ENCODE results near the gene JAKMIP1.
"Not testable (repeated sequence)": the region's sequence is repeated elsewhere in the genome, so short reads cannot be mapped to it uniquely, and the experiment has no call there.

Gene JAKMIP1

DNA sequence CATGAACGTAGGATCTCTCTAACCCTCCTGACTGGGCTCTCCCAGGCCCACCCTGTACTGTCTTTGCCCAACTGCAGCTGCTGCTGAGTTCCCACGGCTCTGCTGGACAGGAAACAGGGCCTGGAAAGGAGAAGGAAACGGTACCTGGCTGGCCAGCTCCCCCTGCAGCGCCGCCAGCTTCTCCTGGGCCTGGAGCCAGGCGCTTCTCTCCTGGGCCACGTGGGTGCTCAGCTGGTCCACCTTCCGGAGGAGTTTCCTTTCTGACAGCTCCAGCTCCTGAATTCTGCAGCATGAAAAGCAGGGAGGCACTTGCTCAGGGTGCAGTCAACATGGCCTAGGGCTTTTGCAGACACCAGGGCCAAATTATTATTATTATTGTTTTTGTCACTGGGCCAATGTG is 188.7 kb downstream of the JAKMIP1 start:
- no peaks in the 10 kb centered on the region for H3K36me3 ChIP-seq (replicated peaks)
- no peak for DNase-seq (ENCODE audit: low spot score in 2 of 2)
- no peaks in the 10 kb centered on the region for H3K4me1 ChIP-seq
- H3K27me3 ChIP-seq (ENCODE audit: low read depth) = no peaks in the 10 kb centered on the region
- no peak overlapping the region for H3K4me3 ChIP-seq
- in situ Hi-C loops (cut with MboI; ENCODE audit: low sequenced_read_pairs) = no loop called here
- H3K9me3 ChIP-seq = no peaks in the 10 kb centered on the region

DNA sequence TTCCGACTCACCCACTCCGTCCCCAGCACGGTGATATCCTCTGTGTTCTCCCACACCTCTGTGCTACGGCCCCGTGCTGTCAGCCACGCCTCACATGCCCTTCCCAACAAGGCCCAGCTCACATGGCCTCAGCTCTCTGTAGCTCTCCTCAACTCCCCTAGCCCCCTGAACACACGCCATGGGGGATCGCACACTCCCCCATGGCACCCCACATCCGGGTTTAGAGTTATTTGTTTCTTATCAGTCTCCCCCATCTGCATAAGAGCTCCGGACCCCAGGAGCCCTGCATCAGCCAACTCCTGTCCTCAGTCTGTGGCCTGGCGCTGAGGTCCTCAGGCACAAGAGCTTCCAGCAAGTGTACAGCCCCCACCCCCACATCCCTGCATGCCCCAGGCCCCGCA is 189.1 kb downstream of the JAKMIP1 start:
- Histone ChIP-seq H3K4me3 (no peak overlapping the region), H3K4me1 (no peaks in the 10 kb centered on the region), H3K27me3 (ENCODE audit: low read depth) (no peaks in the 10 kb centered on the region), H3K36me3 (replicated peaks) (no peaks in the 10 kb centered on the region), H3K9me3 (no peaks in the 10 kb centered on the region)
- in situ Hi-C loops (cut with MboI; ENCODE audit: low sequenced_read_pairs) = no loop called here
- no peak for DNase-seq (ENCODE audit: low spot score in 2 of 2)

DNA sequence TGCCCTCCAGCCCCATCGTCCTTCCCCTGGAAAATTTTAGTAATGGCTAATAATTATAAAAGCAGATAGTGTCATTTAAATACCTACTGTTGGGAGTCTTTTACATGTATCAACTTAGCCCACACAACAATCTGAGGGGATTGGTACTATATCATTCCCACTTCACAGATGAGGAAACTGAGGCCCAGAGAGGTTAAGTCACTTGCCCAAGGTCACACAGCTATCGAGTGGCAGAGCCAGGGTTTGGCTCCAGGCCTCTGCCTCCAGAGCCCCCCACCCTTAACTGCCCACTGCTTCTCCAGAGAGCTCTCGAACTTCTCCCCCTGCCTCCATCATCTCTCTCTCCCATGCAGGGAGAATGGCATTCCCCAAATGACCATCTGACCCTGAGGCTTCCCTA is 189.6 kb downstream of the JAKMIP1 start:
- H3K9me3 ChIP-seq = no peaks in the 10 kb centered on the region
- DNase-seq (ENCODE audit: low spot score in 2 of 2) = no peak
- H3K4me3 ChIP-seq = no peak overlapping the region
- no peaks in the 10 kb centered on the region for H3K27me3 ChIP-seq (ENCODE audit: low read depth)
- H3K4me1 ChIP-seq = no peaks in the 10 kb centered on the region
- in situ Hi-C loops (cut with MboI; ENCODE audit: low sequenced_read_pairs) = no loop called here
- no peaks in the 10 kb centered on the region for H3K36me3 ChIP-seq (replicated peaks)

DNA sequence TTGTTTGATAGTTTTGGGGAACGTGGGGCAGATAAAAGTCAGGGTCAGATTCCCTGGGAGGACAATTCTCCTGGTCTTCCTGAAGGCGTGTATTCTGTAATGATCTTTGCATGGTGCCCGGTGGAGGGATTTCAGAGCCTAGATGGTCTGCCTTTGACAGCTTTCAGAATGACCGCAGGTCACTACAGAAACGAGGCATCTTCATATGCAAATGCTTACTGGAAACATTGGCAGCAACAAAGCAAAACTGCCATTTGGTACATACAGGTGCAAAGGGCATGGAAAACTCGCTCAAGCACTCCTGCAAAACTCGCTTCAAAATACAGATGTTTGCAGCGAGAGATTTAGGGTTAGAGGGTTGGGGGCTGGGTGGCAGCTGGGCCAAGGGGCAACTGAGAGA is 190.9 kb downstream of the JAKMIP1 start:
- H3K4me1 ChIP-seq = no peaks in the 10 kb centered on the region
- H3K4me3 ChIP-seq = no peak overlapping the region
- in situ Hi-C loops (cut with MboI; ENCODE audit: low sequenced_read_pairs) = no loop called here
- H3K27me3 ChIP-seq (ENCODE audit: low read depth) = no peaks in the 10 kb centered on the region
- no peak for DNase-seq (ENCODE audit: low spot score in 2 of 2)
- no peaks in the 10 kb centered on the region for H3K9me3 ChIP-seq
- no peaks in the 10 kb centered on the region for H3K36me3 ChIP-seq (replicated peaks)

DNA sequence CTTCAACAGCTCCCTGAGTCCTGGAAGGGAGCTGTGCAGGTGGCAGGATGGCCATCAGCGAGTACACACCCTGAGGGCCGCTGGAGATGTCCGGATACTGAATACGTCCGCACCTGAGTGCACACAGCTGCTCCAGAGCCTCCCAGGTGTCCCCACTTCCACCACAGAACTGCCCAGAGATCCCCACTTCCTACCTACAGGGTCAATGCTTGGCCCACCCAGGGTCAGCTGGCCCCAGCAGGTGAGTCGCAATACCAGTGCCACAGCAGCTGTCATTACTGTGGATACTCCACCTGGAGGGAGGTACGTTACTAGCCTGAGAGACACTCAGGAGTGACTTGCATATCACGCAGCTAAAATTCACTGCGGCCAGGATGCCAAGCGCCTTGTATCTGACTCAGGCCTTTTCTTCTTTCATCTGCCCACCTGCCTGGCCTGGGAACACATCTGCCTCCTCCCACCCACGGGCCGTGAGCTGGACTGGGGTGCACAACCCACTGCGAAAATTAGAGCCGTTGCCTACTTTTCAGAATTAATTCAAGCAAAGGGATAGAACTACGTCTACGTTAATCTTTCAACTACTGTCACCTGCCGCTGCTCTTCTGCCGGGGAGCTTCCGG is 191.5 kb downstream of the JAKMIP1 start:
- DNase-seq (ENCODE audit: low spot score in 2 of 2) = no peak
- in situ Hi-C loops (cut with MboI; ENCODE audit: low sequenced_read_pairs) = no loop called here
- no peaks in the 10 kb centered on the region for H3K9me3 ChIP-seq
- no peaks in the 10 kb centered on the region for H3K36me3 ChIP-seq (replicated peaks)
- H3K4me1 ChIP-seq = no peaks in the 10 kb centered on the region
- no peak overlapping the region for H3K4me3 ChIP-seq
- H3K27me3 ChIP-seq (ENCODE audit: low read depth) = no peaks in the 10 kb centered on the region

DNA sequence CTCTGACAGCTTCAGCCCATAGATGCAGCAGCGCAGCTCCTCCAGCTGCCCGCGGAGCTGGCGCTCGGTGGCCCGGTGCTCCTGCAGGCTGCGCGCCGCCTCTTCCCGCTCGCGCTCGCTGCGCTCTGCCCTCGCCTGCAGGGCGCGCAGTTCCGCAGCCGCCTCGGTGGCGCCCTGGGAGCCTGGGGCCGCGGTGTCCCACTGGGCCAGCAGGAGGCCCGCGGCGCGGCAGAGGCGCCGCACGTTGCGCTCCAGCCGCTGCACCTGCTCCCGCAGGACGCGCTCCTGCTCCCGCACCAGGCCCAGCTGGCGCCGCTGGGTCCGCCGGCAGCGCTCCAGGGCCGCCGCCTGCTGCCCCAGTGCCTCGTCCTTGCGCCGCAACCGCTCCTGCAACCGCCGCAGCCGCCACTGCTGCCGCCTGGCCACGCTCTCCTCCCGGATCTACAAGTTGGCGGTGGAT is 192.2 kb downstream of the JAKMIP1 start:
- H3K4me3 ChIP-seq = no peak overlapping the region
- no peaks in the 10 kb centered on the region for H3K36me3 ChIP-seq (replicated peaks)
- no peaks in the 10 kb centered on the region for H3K27me3 ChIP-seq (ENCODE audit: low read depth)
- H3K4me1 ChIP-seq = no peaks in the 10 kb centered on the region
- no peak for DNase-seq (ENCODE audit: low spot score in 2 of 2)
- in situ Hi-C loops (cut with MboI; ENCODE audit: low sequenced_read_pairs) = no loop called here
- H3K9me3 ChIP-seq = no peaks in the 10 kb centered on the region

DNA sequence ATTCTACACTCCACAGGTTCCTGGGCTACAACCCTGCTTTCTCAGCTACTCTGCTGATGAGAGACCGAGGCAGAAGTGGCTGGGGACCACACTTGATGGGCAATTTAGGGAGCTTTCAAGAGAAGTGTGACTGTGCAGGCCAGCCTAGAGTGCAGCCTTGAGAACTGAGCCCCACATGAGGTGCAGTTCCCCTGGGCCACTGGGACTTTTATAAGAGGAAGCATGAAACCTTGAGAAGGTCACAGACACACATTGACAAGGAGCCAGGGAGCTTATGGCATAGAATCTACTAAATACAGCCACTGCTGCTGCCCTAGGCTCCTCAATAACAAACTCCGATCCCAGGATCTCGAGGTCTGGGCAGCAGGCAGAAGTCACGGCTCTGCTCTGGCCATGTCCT is 195.2 kb downstream of the JAKMIP1 start:
- Histone ChIP-seq H3K4me3 (no peak overlapping the region), H3K27me3 (ENCODE audit: low read depth) (peaks cover 7% of the 10 kb centered on the region; the same call in 1 of the 2 replicates), H3K9me3 (no peaks in the 10 kb centered on the region), H3K4me1 (no peaks in the 10 kb centered on the region), H3K36me3 (replicated peaks) (no peaks in the 10 kb centered on the region)
- DNase-seq (ENCODE audit: low spot score in 2 of 2) = no peak
- in situ Hi-C loops (cut with MboI; ENCODE audit: low sequenced_read_pairs) = no loop called here

DNA sequence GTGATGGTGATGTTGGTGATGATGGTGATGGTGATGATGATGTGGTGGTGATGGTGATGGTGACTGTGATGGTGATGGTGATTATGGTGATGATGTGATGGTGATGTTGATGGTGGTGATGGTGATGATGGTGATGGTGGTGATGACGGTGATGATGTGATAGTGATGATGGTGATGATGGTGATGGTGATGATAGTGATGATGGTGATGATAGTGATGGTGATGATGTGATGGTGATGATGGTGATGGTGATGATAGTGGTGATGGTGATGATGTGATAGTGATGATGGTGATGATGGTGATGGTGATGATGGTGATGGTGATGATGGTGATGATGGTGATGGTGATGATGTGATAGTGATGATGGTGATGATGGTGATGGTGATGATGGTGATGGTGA is 196.9 kb downstream of the JAKMIP1 start:
- H3K36me3 ChIP-seq (replicated peaks); DNase-seq (ENCODE audit: low spot score in 2 of 2); H3K4me1 ChIP-seq; H3K9me3 ChIP-seq; in situ Hi-C loops (cut with MboI; ENCODE audit: low sequenced_read_pairs); H3K4me3 ChIP-seq: not testable (repeated sequence)
- peaks cover 20% of the 10 kb centered on the region; the same call in 1 of the 2 replicates for H3K27me3 ChIP-seq (ENCODE audit: low read depth)

DNA sequence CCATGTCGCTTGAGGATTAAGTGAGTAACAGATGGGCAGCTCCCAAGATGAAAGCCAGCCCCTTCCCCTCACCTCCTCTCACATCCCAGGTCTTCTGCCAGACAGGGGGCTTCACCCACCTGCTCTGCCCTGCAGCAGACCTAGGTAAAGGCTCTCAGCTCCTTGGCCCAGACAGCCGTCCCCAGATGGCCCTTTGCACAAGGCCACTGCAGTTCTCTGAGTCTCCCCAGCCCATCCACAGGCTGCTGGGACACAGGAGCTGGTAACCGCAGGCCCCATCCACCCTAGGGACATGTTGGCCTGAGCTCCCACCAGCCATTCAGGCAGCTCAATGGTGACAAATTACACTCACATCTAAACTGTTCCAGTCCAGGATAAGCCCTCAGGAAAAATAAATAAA is 197.4 kb downstream of the JAKMIP1 start:
- no peaks in the 10 kb centered on the region for H3K9me3 ChIP-seq
- no peak for DNase-seq (ENCODE audit: low spot score in 2 of 2)
- peaks cover 20% of the 10 kb centered on the region for H3K27me3 ChIP-seq (ENCODE audit: low read depth)
- H3K36me3 ChIP-seq (replicated peaks) = no peaks in the 10 kb centered on the region
- in situ Hi-C loops (cut with MboI; ENCODE audit: low sequenced_read_pairs) = no loop called here
- no peak overlapping the region for H3K4me3 ChIP-seq
- H3K4me1 ChIP-seq = no peaks in the 10 kb centered on the region

DNA sequence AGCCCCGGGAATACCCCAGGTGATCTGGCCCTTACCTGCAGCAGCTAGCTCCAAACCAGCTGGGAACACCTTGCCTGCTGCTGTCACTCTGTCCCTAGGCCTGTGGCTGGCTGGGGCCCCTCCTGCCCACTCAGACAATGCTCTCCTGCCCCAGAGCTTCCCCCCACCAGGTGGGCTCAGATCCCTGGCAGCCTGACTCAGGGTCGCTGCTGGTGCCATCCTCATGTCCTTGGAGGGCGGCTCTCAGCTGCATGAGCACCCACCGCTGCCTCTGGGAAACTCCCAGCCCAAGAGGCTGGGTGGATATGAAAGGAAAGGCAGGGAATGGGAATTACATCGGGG is 197.9 kb downstream of the JAKMIP1 start:
- Histone ChIP-seq H3K9me3 (no peaks in the 10 kb centered on the region), H3K4me1 (no peaks in the 10 kb centered on the region), H3K36me3 (replicated peaks) (no peaks in the 10 kb centered on the region), H3K4me3 (no peak overlapping the region), H3K27me3 (ENCODE audit: low read depth) (peaks cover 20% of the 10 kb centered on the region)
- no peak for DNase-seq (ENCODE audit: low spot score in 2 of 2)
- in situ Hi-C loops (cut with MboI; ENCODE audit: low sequenced_read_pairs) = no loop called here

DNA sequence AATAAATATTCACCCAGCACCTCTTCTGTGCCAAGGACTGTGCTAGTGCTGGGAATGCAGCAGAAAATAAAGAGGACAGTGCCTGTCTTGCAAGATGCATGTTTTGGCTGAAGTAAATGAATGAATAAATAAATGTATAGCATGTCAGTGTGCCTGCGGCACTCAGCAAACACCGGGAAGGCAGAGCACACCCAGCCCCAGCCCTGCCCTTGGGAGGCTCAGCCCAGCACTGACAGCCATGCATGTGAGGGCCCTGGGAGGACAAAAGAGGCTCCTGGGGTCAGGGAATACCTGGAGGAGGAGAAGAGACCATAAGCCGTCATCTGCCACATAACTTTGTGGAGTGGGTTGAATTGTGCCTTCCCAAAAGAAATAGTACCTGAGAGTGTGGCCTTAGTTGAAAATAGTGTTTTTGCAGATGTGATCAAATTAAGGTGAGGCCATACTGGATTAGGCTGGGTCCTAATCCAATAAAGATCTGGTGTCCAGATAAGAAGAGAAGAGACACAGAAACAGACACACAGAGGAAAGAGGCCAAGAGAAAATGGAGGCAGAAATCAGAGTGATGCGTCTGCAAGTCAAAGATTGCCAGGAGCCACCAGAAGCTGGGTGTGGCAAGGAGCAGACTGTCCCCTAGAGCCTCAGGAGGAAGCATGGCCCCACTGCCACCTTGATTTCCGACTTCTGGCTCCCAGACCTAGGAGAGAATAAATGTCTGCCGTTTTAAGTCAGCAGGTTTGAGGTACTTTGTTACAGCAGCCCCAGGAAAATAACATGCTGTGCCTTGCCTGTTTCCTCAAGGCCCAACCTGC is 198.5 kb downstream of the JAKMIP1 start:
- H3K36me3 ChIP-seq (replicated peaks) = no peaks in the 10 kb centered on the region
- H3K27me3 ChIP-seq (ENCODE audit: low read depth) = peaks cover 20% of the 10 kb centered on the region
- DNase-seq (ENCODE audit: low spot score in 2 of 2) = no peak
- no peak overlapping the region for H3K4me3 ChIP-seq
- in situ Hi-C loops (cut with MboI; ENCODE audit: low sequenced_read_pairs) = no loop called here
- no peaks in the 10 kb centered on the region for H3K4me1 ChIP-seq
- no peaks in the 10 kb centered on the region for H3K9me3 ChIP-seq

DNA sequence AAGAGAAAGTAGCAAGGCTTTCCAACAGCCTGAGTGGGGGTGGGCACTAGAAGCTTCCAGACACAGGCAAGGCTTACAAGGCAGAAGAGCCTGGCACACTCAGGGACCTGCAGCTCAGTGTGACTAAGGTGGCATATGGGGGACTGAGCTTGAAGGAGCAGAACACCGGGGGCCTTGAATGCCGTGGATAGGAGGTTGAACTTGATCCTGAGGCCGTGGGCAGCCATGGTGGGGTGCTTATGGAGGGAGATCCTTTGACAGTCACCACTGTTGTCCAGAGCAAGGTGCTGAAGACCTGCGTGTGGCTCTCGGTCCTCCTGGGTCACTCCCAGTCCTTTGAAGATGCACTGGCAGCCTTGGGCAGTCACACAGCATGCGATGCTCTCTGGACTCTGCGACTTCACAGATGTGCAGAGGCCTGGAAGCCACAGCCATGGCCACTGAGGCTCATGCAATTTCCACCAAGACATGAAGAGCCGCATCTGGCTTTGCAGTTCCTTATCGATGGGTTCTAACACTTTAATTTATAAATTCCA is 200.5 kb downstream of the JAKMIP1 start:
- in situ Hi-C loops (cut with MboI; ENCODE audit: low sequenced_read_pairs) = loop anchor here (5.0 kb wide), 1 partner anchor 327 kb away; no protein-coding TSS in a partner anchor
- Histone ChIP-seq H3K27me3 (ENCODE audit: low read depth) (peaks cover 20% of the 10 kb centered on the region), H3K4me1 (no peaks in the 10 kb centered on the region), H3K4me3 (no peak overlapping the region), H3K36me3 (replicated peaks) (no peaks in the 10 kb centered on the region), H3K9me3 (no peaks in the 10 kb centered on the region)
- DNase-seq (ENCODE audit: low spot score in 2 of 2) = no peak

DNA sequence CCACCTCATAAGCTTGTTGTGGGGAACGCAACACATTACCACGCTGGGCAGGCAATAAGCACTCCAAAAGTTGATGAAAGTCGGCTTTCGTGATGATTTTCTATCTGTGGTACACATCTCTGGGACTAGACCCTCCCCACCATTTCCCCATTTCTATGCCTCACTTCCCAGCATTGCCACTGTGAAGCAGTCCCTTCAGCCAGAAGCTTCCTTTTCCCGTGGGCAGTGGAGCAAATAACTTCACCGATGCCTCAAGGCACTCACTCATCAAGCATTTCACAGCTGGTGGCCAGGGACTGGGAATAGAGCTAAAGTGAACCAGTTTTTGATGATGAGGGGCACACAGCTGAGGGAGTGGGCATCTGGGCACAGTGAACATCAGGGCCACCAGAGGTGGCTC is 201.0 kb downstream of the JAKMIP1 start:
- H3K4me1 ChIP-seq = no peaks in the 10 kb centered on the region
- H3K27me3 ChIP-seq (ENCODE audit: low read depth) = peaks cover 20% of the 10 kb centered on the region
- no peak overlapping the region for H3K4me3 ChIP-seq
- no peak for DNase-seq (ENCODE audit: low spot score in 2 of 2)
- no peaks in the 10 kb centered on the region for H3K9me3 ChIP-seq
- in situ Hi-C loops (cut with MboI; ENCODE audit: low sequenced_read_pairs) = loop anchor here (5.0 kb wide), 1 partner anchor 328 kb away; no protein-coding TSS in a partner anchor
- H3K36me3 ChIP-seq (replicated peaks) = no peaks in the 10 kb centered on the region

DNA sequence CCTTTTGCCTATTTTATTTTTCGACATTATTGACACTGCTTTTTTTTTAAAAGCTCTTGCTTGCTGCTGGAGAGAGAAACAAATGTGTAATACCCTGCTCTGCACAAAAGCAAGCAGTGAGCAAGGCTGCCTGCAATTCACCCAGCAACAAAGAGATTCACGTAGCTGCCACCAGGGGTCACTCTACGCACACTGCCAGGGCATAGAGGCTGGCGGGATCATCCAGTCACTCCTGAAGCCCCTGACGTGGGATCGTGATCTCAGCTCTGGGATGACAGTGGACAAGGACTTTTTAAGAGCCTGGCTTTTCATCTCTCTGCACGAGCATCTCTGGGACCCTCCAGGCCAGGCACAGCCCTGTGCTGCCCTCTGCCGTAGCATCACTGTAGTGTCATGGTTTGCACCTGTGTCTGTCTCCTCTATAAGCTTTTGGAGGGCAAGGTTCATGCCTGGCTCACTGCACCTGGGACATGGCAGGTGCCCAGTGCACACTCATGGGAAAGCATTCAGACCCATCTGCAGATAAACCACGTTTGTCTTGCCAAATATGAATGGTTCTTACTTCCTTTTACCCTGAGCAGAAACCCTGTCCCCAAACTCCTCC is 201.9 kb downstream of the JAKMIP1 start:
- no peaks in the 10 kb centered on the region for H3K9me3 ChIP-seq
- DNase-seq (ENCODE audit: low spot score in 2 of 2) = peak; percentile 49 to 77
- H3K36me3 ChIP-seq (replicated peaks) = no peaks in the 10 kb centered on the region
- no peaks in the 10 kb centered on the region for H3K4me1 ChIP-seq
- peaks cover 20% of the 10 kb centered on the region for H3K27me3 ChIP-seq (ENCODE audit: low read depth)
- H3K4me3 ChIP-seq = no peak overlapping the region
- in situ Hi-C loops (cut with MboI; ENCODE audit: low sequenced_read_pairs) = loop anchor here (5.0 kb wide), 1 partner anchor 329 kb away; no protein-coding TSS in a partner anchor

Measured in HAP-1 (cell line).